Sigmoid colon (tissue), 7 donors: ENCODE data around the gene RNASE13. TPM values are rescaled to one million over a fixed set of nuclear protein-coding genes. Genes with fewer than 3 reads are reported as not detected.
"Not testable (repeated sequence)": the region's sequence is repeated elsewhere in the genome, so short reads cannot be mapped to it uniquely, and the experiment has no call there.

ENCODE experiments used
- DNase-seq: peaks from one replicate; pipeline ENCODE4 v3.0.0-alpha.2; 2019
- H3K27ac ChIP-seq, 4 donors: fragments of 200-600 bp; sonication (generic); one replicate each; pipeline ENCODE4 v1.5.1; 2016 to 2019; ENCODE audit warnings: mild to moderate bottlenecking in 1 of 4
- H3K27me3 ChIP-seq, 3 donors: fragments of 200-600 bp; sonication (generic); one replicate each; pipeline ENCODE4 v1.5.1; 2019; ENCODE audit warnings: mild to moderate bottlenecking in 1 of 3
- H3K36me3 ChIP-seq, 4 donors: fragments of 200-600 bp; sonication (generic); one replicate each; pipeline ENCODE4 v1.5.1; 2016 to 2019
- H3K4me1 ChIP-seq, 4 donors: fragments of 200-600 bp; sonication (generic); one replicate each; pipeline ENCODE4 v1.5.1; 2017 to 2019
- H3K4me3 ChIP-seq, 4 donors: fragments of 200-600 bp; sonication (generic); one replicate each; pipeline ENCODE4 v1.5.1; 2017 to 2019; ENCODE audit warnings: mild to moderate bottlenecking in 2 of 4, moderate library complexity in 1 of 4
- H3K9me3 ChIP-seq, 4 donors: fragments of 200-600 bp in 3 of 4; sonication (generic) in 3 of 4; one replicate each; pipeline versions ENCODE4 v1.5.1 to v1.6.1; 2013 to 2019
- CTCF ChIP-seq, 4 experiments: fragments of 450-650 bp in 3 of 4; fragments of 200-600 bp in 1 of 4; IDR thresholded peaks; one replicate each; pipeline ENCODE4 v1.5.1; 2016 to 2019; ENCODE audit warnings: antibody characterized with exemption in 4 of 4, mild to moderate bottlenecking in 3 of 4, moderate library complexity in 2 of 4
- EP300 ChIP-seq, 4 donors: sonication (generic); formaldehyde crosslinking; IDR thresholded peaks; one replicate each; pipeline ENCODE4 v1.6.1; 2017; ENCODE audit warnings: antibody characterized with exemption in 4 of 4
- POLR2A ChIP-seq, 2 donors: fragments of 450-650 bp; IDR thresholded peaks; one replicate each; pipeline ENCODE4 v1.6.1; 2016; ENCODE audit warnings: antibody characterized with exemption in 2 of 2, mild to moderate bottlenecking in 2 of 2, moderate library complexity in 2 of 2
- POLR2AphosphoS5 ChIP-seq, 4 donors: sonication (generic); formaldehyde crosslinking; IDR thresholded peaks; one replicate each; pipeline ENCODE4 v1.6.1; 2017; ENCODE audit warnings: antibody characterized with exemption in 4 of 4
- WGBS, 2 donors: extraction: QIAGEN DNeasy Blood & Tissue Kit; methylation state at CpG; one replicate each; pipeline ENCODE4 v1.1.7; 2013; 5-methylcytosine and 5-hydroxymethylcytosine counted together
- intact Hi-C: fragments of 100-400 bp; cut with DNase I; formaldehyde crosslinking; loops from one replicate; pipeline ENCODE4 v1.15.1; 2023
- polyA plus RNA-seq, 3 donors: library from polyadenylated mRNA; stranded (reverse); fragments of 200-250 nt; gene quantifications; one replicate each; pipeline ENCODE4 v1.2.3, GENCODE V29; 2013
- total RNA-seq, 4 donors: library from RNA; depleted of rRNA; stranded (reverse); fragments of >200 nt; gene quantifications; one replicate each; pipeline ENCODE4 v1.1.0, GENCODE V29; 2016
- donor health status: healthy with polysubstance abuse.
- donor health status: Bipolar disorder and iron deficiency.
- donor health status: healthy.

Gene RNASE13
- total and polyA plus RNA-seq, 7 donors = not detected

GRCh38 chr14:21016413-21017190, 18.0 kb downstream of the RNASE13 start:
- H3K9me3 ChIP-seq = no peaks in the 10 kb centered on the region
- no peaks in the 10 kb centered on the region for H3K27me3 ChIP-seq
- H3K4me1 ChIP-seq = peaks cover 0 to 16% (median 2%) of the 10 kb centered on the region in 4 donors
- intact Hi-C loops = no loop called here
- TF ChIP-seq CTCF (IDR thresholded peaks at IDR 0.05) (no peak), POLR2AphosphoS5 (IDR thresholded peaks at IDR 0.05) (no peak), EP300 (IDR thresholded peaks at IDR 0.05) (no peak), POLR2A (IDR thresholded peaks at IDR 0.05) (no peak)
- peak overlapping the region in 1 of 4 donors; percentile 37 for H3K27ac ChIP-seq
- peaks cover 14 to 52% (median 32%) of the 10 kb centered on the region in 4 donors for H3K36me3 ChIP-seq
- 69 to 70% methylated on average over 9 of the region's 9 CpGs for WGBS, 2 donors
- H3K4me3 ChIP-seq = no peak overlapping the region
- no peak for DNase-seq

GRCh38 chr14:21015312-21015711, 19.3 kb downstream of the RNASE13 start:
- WGBS, 2 donors = 83 to 84% methylated on average over 6 of the region's 6 CpGs
- intact Hi-C loops = loop anchor here (2.0 kb wide), 1 partner anchor 77 kb away; no protein-coding TSS in a partner anchor
- peak overlapping the region in 1 of 4 donors; percentile 12 for H3K27ac ChIP-seq

GRCh38 chr14:21014761-21015190, 19.8 kb downstream of the RNASE13 start:
- Histone ChIP-seq H3K27ac (peak overlapping the region in 1 of 4 donors; percentile 12), H3K27me3 (no peaks in the 10 kb centered on the region), H3K4me1 (peaks cover 0 to 14% (median 3%) of the 10 kb centered on the region in 4 donors), H3K9me3 (no peaks in the 10 kb centered on the region), H3K4me3 (no peak overlapping the region), H3K36me3 (peaks cover 3 to 34% (median 21%) of the 10 kb centered on the region in 4 donors)
- DNase-seq = peak; percentile 93
- intact Hi-C loops = loop anchor here (1.0 to 5.0 kb wide), 3 partner anchors 26 to 93 kb away; no protein-coding TSS in a partner anchor
- WGBS, 2 donors = 1% methylated on average over 4 of the region's 4 CpGs
- TF ChIP-seq POLR2A (IDR thresholded peaks at IDR 0.05) (no peak), EP300 (IDR thresholded peaks at IDR 0.05) (no peak), CTCF (IDR thresholded peaks at IDR 0.05) (peak; percentile 93 to 96 (median 94)), POLR2AphosphoS5 (IDR thresholded peaks at IDR 0.05) (peak; percentile 8 to 70 (median 46))

More at GRCh38 chr14:21015312-21015711, 19.3 kb downstream of the RNASE13 start:
- Histone ChIP-seq H3K9me3 (no peaks in the 10 kb centered on the region), H3K27me3 (no peaks in the 10 kb centered on the region), H3K4me3 (no peak overlapping the region), H3K4me1 (peaks cover 0 to 14% (median 2%) of the 10 kb centered on the region in 4 donors), H3K36me3 (peaks cover 3 to 39% (median 25%) of the 10 kb centered on the region in 4 donors)
- no peak for DNase-seq
- TF ChIP-seq POLR2AphosphoS5 (IDR thresholded peaks at IDR 0.05) (no peak), EP300 (IDR thresholded peaks at IDR 0.05) (no peak)

GRCh38 chr14:21011136-21011535, 23.5 kb downstream of the RNASE13 start:
- H3K36me3 ChIP-seq = no peaks in the 10 kb centered on the region
- no peak for TF ChIP-seq EP300 (IDR thresholded peaks at IDR 0.05)
- no peak for TF ChIP-seq CTCF (IDR thresholded peaks at IDR 0.05)
- TF ChIP-seq POLR2AphosphoS5 (IDR thresholded peaks at IDR 0.05) = no peak
- no peak for TF ChIP-seq POLR2A (IDR thresholded peaks at IDR 0.05)
- peaks cover 0 to 14% (median 5%) of the 10 kb centered on the region in 4 donors for H3K4me1 ChIP-seq
- DNase-seq = no peak
- no peaks in the 10 kb centered on the region for H3K9me3 ChIP-seq
- H3K4me3 ChIP-seq = no peak overlapping the region
- intact Hi-C loops = loop anchor here (5.0 kb wide), 1 partner anchor 96 kb away; no protein-coding TSS in a partner anchor
- no peak overlapping the region for H3K27ac ChIP-seq
- WGBS, 2 donors = 42 to 68% methylated on average over 1 of the region's 1 CpG
- no peaks in the 10 kb centered on the region for H3K27me3 ChIP-seq

- H3K4me3 ChIP-seq, H3K4me1 ChIP-seq, H3K9me3 ChIP-seq, H3K27me3 ChIP-seq, H3K36me3 ChIP-seq, DNase-seq: not testable (repeated sequence)
- WGBS, 2 donors = 21 to 65% methylated on average over 3 of the region's 3 CpGs
- H3K27ac ChIP-seq = peak overlapping the region in 3 of 4 donors; percentile 27 to 50 (median 34)
- intact Hi-C loops = loop anchor here (5.0 kb wide), 1 partner anchor 98 kb away; no protein-coding TSS in a partner anchor
Measured at GRCh38 chr14:21009721-21010120, 24.9 kb downstream of the RNASE13 start.
